DMS114 treated with DMSO at 0.1 percent for 48 hours (cell line): ENCODE data around the gene PERCC1.
"Not testable (repeated sequence)": the region's sequence is repeated elsewhere in the genome, so short reads cannot be mapped to it uniquely, and the experiment has no call there.

ENCODE experiments used
- DNase-seq: peaks from one replicate; lab custom pipeline; 2025; ENCODE audit not compliant: unreplicated experiment; lab: John Stamatoyannopoulos, UW

Gene PERCC1

GRCh38 chr16:1466054-1466453 is 35.2 kb downstream of the PERCC1 start:
- no peak for DNase-seq

GRCh38 chr16:1466968-1467521 is 36.2 kb downstream of the PERCC1 start:
- DNase-seq, result no peak

GRCh38 chr16:1468426-1468810 is 37.5 kb downstream of the PERCC1 start:
- DNase-seq, result no peak

- DNase-seq, result not testable (repeated sequence)
These were observed 38.3 kb downstream of the PERCC1 start for GRCh38 chr16:1469141-1469540.

GRCh38 chr16:1469693-1470201 is 38.9 kb downstream of the PERCC1 start:
- DNase-seq, result no peak

GRCh38 chr16:1470481-1471251 is 39.8 kb downstream of the PERCC1 start:
- DNase-seq, result no peak

- no peak for DNase-seq
These were observed 40.8 kb downstream of the PERCC1 start for GRCh38 chr16:1471569-1472194.

- no peak for DNase-seq
These were observed 42.1 kb downstream of the PERCC1 start for GRCh38 chr16:1472974-1473373.

- DNase-seq, result no peak
These were observed 43.4 kb downstream of the PERCC1 start for GRCh38 chr16:1474082-1474795.

- peak; percentile 46 for DNase-seq
These were observed 44.1 kb downstream of the PERCC1 start, which contains the start of gene CLCN7 for GRCh38 chr16:1474796-1475551. CLCN7 (minus strand) TSS chr16:1475028; CDS start chr16:1474974, 54 bp downstream.

GRCh38 chr16:1475552-1476114 is 44.8 kb downstream of the PERCC1 start:
- no peak for DNase-seq

- DNase-seq, result no peak
These were observed 46.2 kb downstream of the PERCC1 start for GRCh38 chr16:1477033-1477432.

- DNase-seq, result not testable (repeated sequence)
These were observed 48.1 kb downstream of the PERCC1 start for GRCh38 chr16:1478937-1479336.

GRCh38 chr16:1481906-1482835 is 51.3 kb downstream of the PERCC1 start:
- no peak for DNase-seq
